GM19468 (cell line): ENCODE results near the gene PCGF1.
"Not testable (repeated sequence)": the region's sequence is repeated elsewhere in the genome, so short reads cannot be mapped to it uniquely, and the experiment has no call there.

Experiments used
- ATAC-seq: cut with Tn5 transposase; IDR thresholded peaks from one replicate; pipeline ENCODE4 v1.9.1; 2021; ENCODE audit warnings: mild to moderate bottlenecking, moderate library complexity, moderate number of reproducible peaks; ENCODE audit not compliant: unreplicated experiment; ENCODE audit errors: extremely low read depth

PCGF1 gene

DNA sequence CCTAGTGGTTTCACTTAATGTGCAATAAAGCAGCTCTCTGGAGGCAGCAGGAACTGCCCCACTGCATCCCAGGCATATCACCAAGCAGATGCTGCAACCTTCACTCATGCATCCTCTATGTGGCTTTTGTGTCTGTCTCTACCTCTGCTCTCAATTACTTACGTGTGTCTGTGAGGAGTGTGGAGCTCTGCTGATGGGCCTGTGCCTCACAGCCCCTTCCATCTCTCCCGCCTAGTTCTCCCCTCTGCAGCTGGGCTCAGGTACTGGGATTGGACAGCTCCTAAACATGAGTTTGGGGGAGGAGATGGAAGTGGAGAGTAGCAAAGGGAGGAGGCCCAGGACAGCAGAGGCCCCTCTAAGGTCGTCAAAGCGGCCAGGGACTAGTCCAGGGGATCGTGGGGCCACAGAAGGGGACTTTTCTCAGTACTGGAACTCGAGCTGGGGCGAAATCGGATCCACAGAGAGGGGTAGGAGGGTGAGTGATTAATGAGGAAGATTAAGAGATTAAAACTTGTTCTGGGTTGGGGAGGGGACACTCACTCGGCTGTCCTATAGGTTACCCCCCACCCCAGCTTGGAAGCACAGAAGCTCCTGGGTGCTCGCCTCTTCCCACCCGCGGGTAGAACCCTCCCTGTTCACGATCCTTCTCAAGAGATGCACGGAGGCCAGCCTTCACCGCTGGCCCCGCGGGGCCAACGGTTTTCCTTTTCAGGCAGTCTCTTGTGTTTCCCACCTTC, 6.0 kb downstream of the PCGF1 start:
- no peak for ATAC-seq

GRCh38 chr2:74500578-74500946, 6.9 kb downstream of the PCGF1 start:
- no peak for ATAC-seq

DNA sequence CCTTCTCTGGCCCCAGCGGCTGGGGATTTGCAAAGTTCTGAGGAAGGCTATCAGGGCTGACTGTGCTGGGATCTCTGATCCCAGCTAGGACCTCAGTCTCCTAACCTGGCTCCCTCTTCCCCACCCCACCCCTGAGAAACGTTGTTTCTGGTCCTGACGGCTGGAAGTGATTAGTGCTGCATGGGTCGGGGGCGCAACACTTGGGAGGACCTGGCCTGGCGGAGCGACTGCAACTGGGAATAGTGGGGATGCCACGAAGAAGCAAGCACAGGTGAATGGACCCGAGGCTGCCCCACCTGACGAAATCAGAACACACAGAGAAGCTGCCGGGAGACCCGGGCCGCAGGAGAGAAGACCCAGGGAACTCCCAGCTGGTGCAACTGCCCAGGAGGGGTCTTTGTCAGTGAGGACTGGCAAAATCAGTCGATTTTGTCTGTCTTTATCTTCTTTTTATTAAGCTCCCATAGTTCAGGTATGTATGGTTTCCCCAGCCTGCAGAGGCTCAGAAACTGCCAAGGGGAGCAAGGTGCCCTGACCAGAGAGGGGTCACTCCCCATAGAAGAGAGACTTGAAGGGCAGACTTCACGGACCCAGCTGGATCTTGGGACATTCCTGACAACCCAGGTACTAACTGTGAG, 7.4 kb downstream of the PCGF1 start:
- no peak for ATAC-seq

- ATAC-seq = no peak
Observed at GRCh38 chr2:74499267-74499939, 8.1 kb downstream of the PCGF1 start, which contains the start of gene LBX2. TSS of gene LBX2 (minus strand) at chr2:74499603. CDS start at chr2:74499537, 66 bp downstream.

DNA sequence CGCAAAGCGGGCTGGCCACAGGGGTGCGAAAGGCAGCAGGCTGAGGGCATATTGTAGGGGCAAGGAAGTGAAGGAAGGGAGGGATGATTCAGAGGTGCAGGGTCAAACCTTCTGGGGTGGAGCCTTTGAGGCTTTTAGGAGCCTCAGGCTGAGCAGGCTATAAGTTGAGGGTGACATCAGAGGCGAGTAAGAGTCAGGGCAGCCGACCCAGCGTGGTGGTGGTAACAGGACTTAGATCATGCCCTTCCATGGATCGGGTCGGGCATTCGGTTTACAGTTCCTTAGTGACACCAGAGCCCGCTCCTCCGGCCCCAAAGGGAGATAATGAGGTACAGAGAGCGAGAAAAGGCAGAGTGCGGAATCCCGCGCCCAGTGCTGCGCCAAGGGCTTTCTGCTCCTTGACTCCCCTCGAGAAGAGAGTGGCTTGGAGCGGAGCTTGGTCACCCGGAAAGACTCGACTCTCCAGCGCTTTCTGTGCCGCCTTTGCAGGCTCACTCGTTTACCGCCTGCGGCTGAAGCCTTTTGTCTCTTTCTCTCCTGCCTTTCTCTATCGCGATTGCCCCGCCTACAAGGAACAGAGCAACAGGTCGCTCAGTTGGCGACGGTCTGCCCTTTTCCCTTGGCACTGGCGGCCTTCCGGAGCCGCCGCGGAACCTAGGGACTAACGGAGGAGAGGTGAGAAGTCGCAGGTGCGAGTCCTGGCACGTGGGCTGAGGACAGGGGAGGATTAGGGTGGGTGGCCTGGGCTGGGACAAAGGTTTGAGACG, 8.8 kb downstream of the PCGF1 start:
- no peak for ATAC-seq

- no peak for ATAC-seq
Observed at GRCh38 chr2:74497777-74498499, 9.6 kb downstream of the PCGF1 start.

GRCh38 chr2:74496997-74497776, 10.3 kb downstream of the PCGF1 start:
- ATAC-seq = no peak

DNA sequence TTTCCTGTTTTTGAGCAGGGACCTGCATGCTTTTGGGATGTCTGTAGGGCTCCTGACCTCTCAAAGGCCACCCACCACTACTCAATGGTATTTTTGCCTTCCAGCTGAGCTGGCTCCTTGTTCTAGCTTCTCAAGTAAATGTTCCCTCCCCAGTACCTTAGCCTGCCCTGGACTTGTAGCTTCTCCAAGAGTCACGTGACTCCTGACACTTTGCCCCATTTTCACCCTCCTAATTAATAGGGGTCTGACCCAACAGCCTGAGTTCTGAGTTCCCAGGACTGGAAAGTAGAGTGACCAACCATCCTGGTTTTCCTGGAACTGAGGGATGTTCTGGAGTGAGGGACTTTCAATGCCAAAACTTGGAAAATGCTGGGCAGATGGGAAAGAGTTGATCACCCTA, 12.1 kb downstream of the PCGF1 start:
- no peak for ATAC-seq

- ATAC-seq = no peak
Observed at GRCh38 chr2:74493546-74493945, 13.9 kb downstream of the PCGF1 start.

GRCh38 chr2:74491648-74492544, 15.6 kb downstream of the PCGF1 start:
- no peak for ATAC-seq

DNA sequence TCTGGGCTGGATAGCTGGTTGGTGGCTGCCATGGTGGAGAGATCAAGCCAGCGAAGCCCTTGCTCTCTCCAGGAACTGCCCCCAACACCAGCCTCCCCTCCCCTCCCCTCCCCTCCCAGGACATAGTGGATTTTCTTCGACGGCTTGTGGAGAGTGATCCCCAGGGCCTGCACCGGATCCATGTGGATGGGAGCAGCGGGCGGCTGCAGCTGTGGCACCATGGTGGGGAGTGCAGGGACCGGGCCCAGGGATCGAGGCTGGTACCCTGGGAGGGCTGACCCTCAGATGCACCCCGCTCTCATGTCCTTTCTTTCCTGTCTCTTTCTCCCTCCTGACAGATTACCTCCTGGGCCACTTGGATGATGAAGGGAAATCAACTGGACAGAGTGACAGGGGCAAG, 17.6 kb downstream of the PCGF1 start:
- ATAC-seq = no peak

- no peak for ATAC-seq
Observed at GRCh38 chr2:74488643-74489481, 18.6 kb downstream of the PCGF1 start.

GRCh38 chr2:74486141-74486540, 21.4 kb downstream of the PCGF1 start:
- no peak for ATAC-seq

- not testable (repeated sequence) for ATAC-seq
Observed at GRCh38 chr2:74483675-74484164, 23.8 kb downstream of the PCGF1 start.

DNA sequence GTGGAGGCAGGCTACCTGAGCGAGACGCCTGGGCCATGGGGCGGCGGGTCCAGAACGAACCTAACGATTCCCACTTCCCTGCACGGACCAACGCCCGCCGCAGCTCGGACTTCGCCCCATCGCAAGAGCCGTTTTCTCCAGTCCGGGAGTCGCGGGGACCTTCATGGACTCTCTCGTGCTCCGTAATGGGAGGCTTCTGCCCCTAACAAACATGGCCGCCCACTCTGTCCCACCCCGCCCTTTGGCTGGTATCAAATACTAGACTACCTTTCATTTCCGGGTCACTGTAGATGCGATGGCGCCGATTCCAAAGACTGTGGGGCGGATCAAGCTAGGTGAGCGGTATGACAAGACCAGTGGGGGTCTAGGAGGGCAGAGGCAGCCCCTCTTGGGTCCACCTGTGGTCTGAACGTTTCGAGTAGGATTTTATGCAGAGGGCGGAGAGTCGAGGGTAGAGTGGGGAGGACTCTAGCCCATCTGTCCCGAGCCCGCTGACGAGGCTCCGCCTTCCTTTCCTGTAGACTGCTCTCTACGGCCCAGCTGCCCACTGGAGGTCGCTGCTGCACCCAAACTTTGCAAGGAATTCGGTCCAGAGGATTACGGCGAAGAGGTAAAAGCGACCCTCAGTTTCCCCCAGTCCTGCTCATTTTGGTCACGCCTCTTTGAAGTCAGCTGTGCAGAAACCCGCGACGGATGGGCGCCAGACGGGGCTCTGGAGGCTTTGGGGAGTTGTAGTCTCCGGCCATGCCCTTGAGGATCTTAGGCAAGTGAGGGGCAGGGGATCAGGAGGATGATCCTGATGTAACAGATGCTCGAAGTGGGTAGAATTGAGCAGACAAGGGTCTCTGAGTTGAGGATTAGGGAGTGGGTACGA, 24.5 kb downstream of the PCGF1 start, which contains the start of the genes CCDC142 and TTC31:
CCDC142 (minus strand) TSS at position 198 of the 874 bp plus-strand sequence; CDS start at position 37, 161 bp downstream.
TTC31 (plus strand) TSS at position 281 of the 874 bp plus-strand sequence; CDS start at position 296, 15 bp downstream.
- ATAC-seq = peak; percentile 79
